SKM-1 treated with dmso at 0.1 percent for 144 hours (cell line): ENCODE measurements around the gene SND1.

Source experiments
- DNase-seq: peaks from one replicate; lab custom pipeline; 2025; ENCODE audit not compliant: unreplicated experiment; lab: John Stamatoyannopoulos, UW

The SND1 gene

DNA sequence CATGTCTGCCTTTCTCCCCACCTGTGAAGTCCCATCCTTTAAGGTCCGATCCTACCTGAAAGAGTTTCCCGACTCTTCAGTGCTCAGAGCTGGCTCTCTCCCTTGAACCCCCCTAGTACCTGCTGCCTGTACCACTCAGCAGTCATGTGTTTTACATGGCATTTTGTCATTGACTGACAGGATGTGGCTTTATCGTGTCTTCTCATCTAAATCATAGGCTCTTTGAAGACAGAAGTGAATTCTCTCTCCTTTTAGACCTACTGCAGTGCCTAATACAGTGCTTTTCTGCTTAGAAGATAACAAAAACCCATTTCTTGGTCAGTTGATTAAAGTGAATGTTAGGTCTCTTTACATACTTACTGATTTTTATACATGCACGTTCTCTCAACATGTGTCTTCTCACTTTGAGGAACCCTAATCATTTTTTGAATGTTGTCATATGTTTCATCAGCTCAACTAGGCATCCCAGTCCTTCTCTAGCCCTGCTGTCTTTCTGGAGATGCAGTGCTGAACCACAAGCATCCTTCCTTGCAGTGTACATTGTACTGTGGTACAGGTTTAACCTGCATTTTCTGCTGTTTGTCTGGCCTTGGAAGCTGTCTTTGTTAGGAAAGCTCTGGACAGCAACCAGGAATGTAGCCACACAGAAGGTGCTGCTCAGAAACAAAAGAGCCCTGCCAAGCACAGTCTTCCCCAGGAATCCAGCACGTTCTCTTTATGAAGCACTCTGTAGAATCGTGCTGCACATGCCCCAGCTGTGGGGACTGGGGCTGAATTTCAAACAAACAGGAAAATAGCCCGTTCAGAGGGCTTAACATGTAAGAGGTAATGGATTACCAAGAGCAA lies 407.4 kb downstream of the SND1 start:
- no peak for DNase-seq

DNA sequence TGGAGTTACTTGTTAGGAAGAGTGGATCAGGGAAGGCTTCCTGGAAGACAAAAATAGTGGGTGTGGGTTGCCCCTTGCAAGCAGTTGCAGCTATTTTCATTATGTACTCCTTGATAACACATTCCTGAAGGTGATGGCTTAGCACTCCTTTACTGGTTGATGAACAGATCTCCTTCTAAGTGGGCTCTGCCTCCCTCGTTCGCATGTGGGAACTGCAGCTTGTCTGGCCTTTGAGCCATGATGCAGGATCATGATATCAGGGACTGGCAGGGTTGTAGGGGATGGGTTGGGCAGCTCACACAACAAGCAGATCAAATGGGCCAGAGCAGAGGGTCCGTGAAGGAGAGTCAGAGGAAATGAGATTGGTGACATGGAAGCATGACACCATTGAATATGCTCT lies 408.0 kb downstream of the SND1 start:
- DNase-seq = no peak

DNA sequence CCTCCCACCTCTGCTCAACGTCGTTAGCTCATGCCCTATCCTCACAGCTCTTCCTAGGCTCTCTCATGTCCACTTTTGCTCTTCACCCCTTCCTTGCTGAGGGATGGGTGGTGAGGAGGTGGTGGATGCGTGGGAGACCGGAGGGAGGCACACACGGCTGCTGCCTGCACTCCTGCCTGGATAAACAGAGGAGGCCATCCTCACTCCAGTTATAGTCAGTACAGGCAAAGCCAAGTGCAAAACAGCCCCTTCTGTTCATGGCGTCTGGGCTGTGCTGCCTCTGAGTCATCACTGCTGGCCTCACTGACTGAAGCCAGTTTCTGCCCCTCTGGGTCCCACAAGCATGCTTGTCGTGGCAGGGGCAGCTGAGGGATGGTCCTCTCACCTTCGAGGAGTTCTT lies 411.1 kb downstream of the SND1 start:
- no peak for DNase-seq

DNA sequence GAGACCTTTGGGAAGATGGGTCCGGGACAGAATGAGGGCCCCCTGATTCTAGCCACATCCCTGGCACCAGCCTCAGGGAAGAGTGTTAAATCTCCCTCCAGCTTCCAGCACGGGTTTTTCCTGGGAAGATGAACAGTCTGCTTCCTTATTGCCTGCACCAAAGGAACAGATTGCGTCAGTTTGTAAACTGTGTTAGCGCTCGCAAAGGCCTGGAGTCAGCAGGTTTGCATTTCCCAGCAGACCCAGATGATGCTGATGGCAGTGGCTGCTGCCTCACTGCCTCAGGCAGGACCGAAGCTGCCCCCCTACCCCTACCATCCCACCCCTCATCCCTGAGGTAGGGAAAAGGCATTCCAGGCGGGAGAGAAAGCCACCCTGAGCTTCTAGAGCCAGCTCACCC lies 413.9 kb downstream of the SND1 start:
- no peak for DNase-seq

DNA sequence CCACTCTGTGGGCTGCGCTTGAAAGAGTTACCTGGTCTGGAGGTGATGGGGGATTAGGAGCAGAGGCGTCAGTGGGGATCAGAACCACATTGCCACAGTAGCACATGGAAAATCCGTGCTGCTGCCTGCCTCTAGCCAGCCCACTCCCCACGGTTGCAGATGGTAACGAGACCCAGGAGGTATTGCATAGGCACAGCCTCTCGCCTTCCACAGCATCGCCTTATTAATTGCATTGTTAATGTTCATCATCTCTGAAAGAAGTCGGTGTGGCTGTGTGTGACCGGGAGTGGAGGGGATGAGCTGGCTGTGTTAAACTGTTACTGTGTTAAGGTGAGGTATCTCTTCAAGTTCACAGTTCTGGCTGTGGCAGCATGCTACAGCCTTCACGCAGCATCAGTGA lies 414.4 kb downstream of the SND1 start:
- no peak for DNase-seq

DNA sequence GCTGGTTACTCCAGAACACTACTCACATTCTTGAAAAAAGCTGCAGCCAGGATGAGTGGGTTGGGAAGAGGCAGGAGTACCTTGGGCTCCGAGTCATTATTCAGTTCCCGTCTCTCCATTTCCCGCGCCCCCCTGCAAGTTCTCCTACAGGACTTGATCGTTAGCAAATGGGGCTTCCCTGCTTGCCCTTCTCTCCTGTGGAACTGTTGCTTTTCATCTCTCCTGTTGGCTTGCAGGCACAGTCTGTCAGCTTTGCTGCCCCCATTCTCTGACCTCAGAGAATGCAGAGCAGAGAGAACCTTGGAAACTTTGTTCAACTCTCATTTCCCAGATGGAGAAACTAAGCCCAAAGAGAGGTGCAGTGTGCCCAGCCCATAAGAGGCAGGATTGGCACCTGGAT lies 414.9 kb downstream of the SND1 start:
- no peak for DNase-seq

DNA sequence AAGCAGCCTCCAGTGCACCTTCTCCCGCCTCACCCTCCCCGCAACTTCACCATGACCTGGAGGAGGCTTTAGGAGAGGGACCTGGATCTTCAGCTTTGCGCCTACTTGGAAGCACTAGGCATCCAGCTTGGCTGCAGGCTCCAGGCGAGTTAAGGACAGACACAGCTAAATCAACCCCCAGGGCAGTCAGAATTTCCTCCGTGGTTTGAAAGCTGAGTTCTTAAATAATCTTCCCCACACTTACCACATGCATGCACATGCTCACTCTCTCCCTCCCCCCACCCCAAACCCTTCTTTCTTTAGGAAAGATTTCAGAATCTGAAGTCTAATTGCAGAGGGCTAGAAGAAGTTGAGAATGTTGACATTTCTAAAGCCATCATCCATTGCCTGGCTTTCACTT lies 416.0 kb downstream of the SND1 start:
- no peak for DNase-seq

DNA sequence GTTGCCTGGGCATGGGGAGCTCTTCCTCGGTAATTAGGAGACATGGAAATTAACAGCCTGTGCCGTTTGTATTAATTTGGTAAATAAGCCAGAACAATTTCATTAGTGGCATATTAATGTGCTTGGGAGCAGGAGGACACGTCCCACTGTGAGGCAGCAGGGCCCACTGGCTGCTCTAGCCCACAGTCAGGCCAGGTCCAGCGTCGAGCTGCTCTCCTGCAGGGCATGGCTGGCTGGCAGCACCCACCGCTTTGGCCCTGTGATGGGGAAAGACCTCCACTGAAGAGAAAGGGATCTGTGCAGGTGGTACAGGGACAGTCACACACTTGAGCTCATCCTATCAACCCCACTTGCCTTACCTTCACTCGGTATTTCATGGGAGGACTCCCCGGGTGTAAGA lies 416.8 kb downstream of the SND1 start:
- DNase-seq = no peak

DNA sequence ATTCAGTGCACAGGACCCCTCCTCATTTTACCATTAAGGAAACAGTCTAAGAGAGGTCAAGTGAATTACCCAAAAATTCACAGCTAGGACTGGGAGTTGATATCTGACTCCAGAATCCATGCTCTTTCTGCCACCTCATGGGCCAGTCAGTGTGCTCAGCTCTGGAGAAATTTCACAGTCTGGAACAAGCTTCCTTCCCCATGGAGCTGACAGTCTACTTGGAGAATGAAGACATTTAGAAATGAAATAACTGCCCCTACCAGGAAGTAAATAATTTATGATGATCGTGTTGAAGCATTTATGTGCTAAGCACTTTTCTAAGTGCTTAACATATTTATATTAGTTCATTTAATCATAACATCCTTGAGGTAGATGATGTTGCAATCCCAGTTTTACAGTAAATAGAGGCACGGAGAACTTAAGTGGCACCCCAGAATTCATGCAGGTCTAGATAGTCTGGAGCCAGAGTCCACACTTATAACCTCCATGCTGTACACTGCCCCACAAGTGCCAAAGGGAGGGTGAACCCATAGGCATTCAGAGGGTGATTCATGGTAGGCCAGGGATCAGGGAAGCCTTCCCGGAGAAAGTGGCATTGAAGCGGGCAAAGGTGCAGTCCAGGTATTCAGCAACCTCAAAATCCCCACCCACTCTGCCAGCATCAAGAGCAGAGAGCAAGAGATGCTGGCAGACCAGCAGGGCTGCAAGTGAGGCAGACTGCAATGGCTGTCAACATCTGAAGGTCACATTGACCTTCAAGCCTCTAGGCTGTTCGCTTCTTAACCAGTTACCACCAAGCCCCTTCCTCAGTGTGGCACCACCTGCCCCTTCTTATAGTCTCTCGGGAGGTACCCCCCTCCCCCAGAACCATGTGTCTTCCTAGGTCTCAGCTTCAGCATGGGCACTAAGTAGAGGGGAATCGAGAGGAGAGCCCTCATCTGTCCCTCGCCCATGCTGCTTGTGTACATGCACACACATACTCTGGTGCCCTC lies 417.7 kb downstream of the SND1 start:
- no peak for DNase-seq

DNA sequence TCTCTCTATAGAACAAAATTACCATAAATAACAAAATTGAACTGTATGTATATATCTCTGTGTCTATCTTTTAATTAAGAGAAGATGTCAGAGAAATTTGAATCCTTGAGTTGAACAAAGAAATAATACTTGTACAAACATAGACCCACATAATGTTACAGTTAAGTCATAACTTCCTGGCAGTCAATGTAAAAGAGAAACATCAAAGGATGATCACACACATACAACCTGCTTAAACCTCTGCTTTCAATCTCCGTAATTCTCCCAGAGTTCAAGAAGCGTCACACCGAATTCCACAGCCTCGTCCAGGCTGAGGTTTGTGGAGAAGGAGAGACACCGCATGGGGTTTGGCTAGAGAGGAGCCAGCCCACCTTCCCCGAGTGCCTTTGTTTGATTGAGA lies 419.4 kb downstream of the SND1 start:
- no peak for DNase-seq

DNA sequence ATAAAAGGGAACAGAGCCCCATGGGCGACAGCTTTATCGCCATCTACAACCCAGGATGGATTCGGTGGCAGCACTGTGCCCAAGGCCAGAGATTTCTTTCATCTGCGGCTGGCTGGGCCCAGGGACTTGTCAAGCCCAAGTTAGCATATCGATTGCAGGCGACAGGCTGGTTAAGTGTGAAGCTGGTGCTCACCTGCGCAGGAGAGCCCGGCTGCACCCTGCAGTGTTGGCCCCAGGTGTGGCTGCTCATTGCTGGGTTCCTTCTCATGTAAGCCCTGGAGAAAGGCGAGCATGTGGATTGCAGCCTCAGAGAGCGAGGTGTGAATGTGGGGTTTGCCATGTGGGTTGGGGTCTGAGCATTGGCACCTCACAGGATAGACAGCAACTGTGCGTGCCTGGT lies 419.8 kb downstream of the SND1 start:
- DNase-seq = no peak

DNA sequence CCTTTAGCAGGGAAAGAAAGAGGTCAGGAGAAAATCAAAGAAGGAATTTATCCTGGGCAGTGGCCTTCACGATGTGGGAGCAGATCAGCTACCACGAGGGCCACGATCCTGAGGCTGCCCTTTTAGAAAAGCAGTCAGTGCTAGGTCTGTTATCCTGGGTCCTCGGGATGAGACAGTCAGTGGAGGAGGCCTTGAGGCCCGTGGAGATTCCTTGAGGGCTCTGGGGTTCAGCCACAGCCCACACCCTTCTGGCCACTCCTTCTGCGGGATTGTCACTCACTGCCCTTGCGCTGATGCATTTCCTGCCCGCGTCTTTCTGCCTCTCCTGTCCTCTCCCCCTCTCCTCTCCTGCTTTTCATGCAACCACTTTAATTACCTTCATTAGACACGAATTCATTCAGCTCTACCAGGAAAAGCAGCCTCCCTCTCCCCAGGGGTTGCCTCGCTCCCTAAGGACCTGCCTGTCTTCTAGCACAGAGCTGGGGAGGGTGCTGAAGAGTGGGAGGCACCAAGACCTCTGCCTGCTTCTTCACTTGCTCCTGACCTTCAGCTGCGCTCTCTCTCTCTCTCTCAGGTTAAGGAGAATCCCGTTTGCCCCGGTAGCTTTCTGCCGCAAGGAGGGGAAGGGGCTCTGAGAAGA lies 421.8 kb downstream of the SND1 start:
- DNase-seq = no peak

DNA sequence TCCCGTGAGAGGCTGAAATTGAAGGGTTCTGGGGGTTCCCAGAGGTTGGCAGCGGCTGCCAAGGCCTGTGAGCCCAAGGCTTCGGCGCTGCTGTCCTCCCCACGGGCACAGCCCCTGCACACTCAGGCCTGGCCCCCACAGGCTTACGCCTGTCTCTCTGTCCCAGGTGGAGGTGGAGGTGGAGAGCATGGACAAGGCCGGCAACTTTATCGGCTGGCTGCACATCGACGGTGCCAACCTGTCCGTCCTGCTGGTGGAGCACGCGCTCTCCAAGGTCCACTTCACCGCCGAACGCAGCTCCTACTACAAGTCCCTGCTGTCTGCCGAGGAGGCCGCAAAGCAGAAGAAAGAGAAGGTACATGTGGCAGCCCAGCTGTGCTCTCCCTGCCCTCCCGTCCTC lies 422.3 kb downstream of the SND1 start:
- DNase-seq = no peak

DNA sequence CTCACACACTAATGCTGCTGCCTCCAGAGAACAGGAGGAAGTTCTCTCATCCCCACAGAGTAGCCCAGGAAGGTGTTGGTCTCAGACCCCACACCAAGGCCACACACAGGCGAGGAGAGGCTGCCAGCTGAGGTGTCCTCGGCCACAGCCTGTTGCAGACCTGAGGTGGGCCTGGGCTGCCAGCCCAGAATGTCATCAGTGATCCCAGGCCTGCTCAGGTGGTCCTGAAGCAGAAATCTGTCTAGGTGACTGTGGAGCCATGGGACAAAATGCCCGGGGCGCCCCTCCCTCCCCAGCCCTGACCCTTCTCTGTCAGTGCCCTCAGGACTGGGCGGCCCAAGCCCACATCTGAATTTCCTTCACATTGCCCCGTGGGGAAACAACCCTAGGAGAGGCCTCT lies 422.7 kb downstream of the SND1 start:
- DNase-seq = no peak

DNA sequence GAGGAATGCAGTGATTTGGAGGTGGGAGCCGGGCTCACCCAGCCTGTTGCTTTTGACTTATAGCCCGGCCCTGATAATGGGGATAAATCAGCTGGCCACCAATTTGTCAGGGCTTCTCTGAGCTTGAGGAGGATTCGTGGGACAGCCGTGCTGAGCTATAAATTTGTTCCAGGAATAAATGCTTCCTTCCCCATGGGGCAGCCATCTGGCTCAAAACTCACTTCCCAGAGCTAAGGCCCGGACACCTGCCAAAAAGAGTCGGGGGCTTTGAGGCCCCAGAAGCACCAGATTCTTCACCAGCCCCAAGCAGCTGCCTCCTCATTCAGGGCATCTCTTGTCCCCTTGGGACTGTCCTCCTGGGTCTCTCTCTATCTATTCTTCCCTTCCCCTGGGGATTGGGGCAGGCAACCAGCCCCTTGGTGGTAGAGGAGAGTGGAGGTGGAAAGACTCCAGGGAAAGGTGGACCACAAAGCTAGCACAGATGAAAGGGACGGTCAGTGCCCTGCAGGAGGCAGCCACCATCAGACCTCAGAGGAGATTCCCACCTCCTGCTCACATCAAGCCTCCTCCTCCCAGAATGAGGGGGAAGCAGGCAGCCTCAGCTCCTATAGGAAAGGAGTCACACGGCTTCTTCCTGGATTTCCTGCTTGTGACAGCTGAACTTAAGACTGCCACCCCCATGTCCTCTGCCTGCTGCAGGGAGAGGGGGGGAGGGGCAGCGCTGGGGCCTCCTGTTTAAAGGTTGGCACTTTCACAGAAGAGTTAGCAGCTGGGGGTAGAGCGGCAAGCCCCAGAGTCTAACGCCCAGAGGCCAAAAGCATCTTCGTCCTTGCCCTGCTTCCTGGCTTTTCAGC lies 423.5 kb downstream of the SND1 start:
- DNase-seq = no peak

DNA sequence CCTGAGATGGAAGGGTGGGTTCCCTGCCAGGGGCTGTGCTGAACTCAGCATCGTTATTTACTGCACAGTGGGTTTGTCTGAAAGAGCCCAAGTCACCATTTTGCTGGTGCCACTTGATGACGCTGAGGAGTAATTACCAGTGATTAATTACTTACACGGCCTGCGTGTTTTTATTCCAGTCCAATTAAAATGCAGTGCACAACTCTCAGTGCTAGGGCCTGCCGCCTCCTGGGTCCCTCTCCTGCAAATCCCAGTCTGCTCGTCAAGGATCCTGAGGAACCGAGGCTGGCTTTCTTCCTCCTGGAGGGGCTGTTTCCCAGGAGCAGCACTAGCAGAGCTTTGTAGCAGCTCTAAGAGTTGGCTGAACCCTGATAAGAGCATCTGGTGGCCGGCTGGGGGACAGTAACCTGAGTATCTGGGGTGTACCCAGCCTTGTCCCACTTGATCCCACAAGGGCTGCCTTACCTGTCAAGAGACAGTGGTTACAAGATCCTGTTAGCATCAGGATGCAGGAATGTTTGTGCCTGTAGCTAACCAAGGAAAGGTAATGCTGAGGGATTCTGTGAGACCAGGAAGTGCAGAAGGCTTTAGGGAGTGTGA lies 424.3 kb downstream of the SND1 start:
- DNase-seq = no peak

DNA sequence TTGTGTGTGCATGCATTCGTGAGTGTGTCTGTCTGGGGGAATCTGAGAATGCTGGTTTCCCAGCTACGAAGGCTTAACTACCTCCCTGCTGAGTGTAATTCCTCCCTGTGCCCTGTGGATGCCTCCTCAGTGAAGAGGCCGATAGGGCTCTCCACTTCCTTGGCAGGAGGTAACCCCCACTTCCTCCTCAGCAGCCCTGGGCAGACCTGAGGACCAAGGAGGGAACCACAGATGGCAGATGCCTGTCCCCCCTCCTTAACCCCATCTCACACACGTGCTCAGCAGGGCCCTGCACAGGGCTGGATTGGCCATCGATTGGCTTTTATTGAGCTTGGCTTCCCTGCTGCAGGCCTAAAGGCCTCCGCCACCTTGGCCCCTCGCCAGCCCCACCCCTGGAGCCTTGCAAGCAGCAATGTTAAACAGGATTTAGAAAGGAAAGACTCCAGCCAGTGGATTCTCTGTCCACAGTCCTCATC lies 424.8 kb downstream of the SND1 start:
- DNase-seq = no peak

DNA sequence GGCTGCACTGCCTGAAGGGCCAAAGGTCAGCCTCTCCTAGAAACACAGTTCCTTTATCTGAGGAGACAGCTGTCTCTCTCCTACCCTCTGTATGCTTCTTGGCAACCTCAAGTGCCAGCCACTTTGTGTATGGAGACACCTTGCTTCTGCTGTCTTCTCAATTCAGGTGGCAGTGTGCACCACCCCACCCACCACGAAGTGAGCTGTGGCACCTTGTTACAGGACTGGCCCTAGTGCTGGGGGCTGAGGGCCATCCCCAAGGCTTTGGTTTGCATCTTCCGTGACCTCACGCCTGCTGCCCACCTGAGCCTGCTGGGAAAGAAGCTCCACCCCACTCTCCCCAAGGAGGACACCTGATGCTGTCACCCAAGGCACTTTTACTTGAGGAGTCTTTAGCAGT lies 426.3 kb downstream of the SND1 start:
- no peak for DNase-seq

DNA sequence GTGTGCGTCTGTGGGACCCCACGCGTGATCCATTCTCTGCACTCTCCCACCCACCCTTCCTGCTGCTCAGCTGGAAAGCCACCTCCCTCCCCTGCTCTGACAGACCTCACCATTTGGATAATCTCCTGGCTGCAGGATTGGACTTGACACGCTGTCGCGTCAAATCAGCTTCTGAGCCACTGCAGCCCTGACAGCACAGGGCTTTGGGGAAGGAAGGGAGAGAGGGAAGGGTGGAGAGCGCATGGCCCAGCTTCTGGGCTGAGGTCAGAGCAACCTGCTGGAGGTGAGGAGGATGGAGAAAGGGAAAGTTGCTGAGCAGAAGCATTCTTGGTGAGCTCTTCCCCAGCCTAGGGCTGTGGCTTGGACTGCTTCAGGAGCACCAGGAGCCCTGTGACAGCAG lies 428.2 kb downstream of the SND1 start:
- DNase-seq = no peak

DNA sequence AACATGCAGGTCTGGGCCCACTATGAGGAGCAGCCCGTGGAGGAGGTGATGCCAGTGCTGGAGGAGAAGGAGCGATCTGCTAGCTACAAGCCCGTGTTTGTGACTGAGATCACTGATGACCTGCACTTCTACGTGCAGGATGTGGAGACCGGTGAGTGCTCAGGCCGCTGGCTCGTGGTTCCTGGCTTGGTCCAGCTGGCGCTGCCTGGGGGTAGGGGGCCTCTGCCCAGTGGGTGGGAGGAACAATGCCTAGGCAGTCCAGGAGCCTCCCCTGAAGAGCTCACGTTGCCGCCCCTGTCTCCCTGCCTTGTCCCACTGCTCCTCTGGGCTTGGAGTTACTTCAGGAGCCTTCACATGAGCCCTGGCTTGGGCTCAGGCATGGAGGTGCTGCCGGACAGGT lies 429.4 kb downstream of the SND1 start:
- DNase-seq = no peak
